ENCODE data around the gene PSTPIP1.

Gene PSTPIP1

DNA sequence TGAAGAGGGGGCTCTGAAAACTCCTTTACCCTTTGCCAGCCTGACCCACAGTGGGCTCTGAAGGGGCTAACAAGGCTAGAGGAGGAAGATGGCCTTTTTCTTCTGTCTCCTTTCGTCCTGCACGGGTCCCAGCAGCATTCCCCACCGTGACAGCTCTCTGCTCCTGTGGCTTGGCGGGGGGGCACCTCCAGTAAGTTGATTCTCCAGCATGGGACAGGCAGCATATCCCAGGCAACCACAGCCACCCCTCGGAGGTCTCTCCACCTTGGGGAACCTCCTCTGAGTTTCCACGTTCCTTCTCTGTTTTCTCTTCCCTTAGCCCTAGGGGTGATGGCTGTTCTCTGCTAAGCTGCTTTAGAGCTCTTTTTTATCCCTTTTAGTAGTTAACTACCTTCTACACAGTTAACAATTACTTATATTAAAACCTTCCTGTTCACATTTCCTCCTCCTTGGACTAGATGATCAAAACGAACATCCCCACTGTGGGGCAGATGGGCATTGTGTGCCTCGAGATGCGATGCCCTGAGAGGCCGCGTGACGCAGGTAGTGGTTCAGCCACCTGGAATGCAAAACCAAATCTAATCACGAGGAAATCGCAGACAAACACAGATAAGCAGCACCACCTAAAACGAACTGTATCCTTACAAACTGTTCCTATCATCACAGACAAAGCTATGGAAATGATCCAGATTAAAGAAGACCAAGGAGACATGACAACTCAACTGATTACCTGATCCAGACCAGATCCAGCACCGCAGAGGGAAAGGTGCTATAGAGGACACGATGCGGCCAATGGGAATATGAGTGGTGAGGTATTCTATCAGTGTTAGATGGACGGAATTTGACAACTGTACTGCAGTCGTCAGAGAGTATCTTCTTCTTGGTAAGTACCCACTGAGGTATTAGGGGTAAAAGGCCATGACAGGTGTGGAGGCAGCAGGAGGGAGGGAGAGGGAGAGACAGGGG is 48.3 kb downstream of the PSTPIP1 start:
- DNase-seq (ENCODE audit: low read depth, low spot score): no peak

GRCh38 chr15:77044228-77045042 is 49.5 kb downstream of the PSTPIP1 start:
- DNase-seq (ENCODE audit: low read depth, low spot score): no peak

GRCh38 chr15:77045985-77046384 is 51.1 kb downstream of the PSTPIP1 start:
- DNase-seq (ENCODE audit: low read depth, low spot score): no peak

DNA sequence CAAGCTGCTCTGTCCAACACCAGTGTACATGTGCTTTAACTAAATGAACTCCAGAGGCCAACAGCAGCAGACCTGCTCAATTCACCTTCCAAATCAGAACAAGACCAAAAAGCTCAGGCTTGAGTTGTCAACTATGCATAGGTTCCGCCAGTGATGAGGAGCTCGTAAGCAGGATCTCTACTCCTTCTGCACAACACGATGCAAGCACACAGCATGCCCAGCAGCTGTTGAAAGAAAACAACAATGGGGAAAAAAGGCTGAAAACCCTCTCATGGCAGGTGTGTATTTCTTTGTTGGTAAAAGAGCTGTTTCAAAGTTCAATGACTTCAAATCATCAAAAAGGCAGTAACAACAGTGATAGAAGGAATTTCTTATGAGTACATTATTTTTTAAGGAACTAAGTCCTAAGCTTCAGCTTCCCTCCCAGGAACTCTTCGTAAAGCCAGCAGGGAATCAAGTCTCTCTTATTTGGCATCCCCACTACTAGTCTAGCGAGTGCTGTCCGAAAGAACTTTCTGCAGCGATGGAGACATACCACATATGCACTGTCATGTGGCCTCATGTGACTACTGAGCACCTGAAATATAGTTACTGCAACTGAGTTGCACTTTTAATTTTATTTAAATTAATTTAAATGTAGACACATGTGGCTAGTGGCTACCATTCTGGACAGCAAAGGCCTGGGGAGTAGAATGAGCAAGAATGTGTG is 51.9 kb downstream of the PSTPIP1 start:
- no peak for DNase-seq (ENCODE audit: low read depth, low spot score)

- no peak for DNase-seq (ENCODE audit: low read depth, low spot score)
These were observed 53.4 kb downstream of the PSTPIP1 start for GRCh38 chr15:77048135-77048876.

GRCh38 chr15:77052556-77052955 is 57.6 kb downstream of the PSTPIP1 start:
- no peak for DNase-seq (ENCODE audit: low read depth, low spot score)

DNA sequence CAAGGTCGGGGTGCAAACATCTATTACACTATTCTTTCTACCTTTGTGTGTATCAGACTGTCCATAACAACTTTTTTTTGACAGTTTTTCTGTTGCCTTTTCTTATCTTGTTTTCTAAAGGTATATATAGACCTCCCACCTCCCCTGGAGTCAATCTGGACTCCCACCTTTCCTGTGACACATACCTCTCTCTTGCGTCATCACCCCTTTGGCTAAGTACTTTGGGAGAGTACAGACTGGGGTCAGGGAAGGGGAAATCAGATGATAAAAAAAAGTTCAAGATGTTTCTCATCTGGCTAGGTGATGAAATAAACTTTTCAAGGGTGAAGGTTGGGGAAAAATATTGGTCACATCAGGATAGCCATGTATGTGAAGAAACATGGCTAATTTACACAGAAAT is 58.8 kb downstream of the PSTPIP1 start:
- DNase-seq (ENCODE audit: low read depth, low spot score): no peak

GRCh38 chr15:77057072-77057471 is 62.1 kb downstream of the PSTPIP1 start:
- DNase-seq (ENCODE audit: low read depth, low spot score): no peak

DNA sequence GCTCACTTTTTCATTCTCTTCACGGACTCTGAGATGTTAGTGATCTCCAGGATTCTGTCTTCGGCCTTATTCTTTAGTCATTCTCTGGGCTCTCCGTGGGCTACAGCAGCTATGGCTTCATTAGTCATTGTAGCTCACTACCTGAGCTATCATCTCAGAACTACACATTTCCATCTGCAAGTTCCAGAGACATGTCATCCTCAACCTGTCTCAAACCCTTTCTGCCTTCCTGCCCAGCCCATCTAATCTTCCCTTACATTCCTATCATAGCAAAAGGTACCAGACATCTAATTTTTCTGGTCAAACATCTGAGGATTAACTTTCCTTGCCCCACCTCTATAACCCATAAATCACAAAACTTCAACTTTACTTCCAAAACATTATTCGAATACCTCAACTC is 62.8 kb downstream of the PSTPIP1 start:
- DNase-seq (ENCODE audit: low read depth, low spot score): no peak

GRCh38 chr15:77058468-77058867 is 63.5 kb downstream of the PSTPIP1 start:
- DNase-seq (ENCODE audit: low read depth, low spot score): no peak

DNA sequence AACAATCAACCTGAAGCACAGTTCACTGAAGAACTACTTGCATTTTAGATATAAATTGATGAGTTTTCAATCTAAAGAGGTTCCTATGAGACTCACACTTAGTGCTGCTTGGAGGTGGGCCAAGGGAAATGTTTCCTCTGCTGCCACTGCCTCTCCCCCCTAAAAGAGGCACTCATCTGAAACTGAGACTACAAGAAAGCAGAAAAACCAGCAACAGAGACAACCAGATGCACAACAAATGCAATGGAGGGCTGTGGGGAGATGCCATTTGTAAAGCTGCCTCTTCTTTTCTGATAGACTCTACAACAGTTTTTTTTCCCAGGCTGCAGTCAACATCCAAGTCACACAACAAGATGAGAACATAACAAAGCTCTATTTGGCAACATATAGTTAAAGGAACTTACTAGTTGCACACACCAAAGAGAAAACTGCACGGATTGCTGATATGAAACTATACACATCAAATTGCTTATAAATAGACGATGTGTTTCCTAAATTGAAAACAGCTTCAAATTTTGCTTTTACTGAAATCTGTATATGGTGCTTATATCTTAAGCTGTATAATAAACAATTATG is 64.9 kb downstream of the PSTPIP1 start:
- DNase-seq (ENCODE audit: low read depth, low spot score): no peak

- no peak for DNase-seq (ENCODE audit: low read depth, low spot score)
These were observed 65.6 kb downstream of the PSTPIP1 start for GRCh38 chr15:77060546-77060945.

GRCh38 chr15:77063249-77063648 is 68.3 kb downstream of the PSTPIP1 start:
- no peak for DNase-seq (ENCODE audit: low read depth, low spot score)

GRCh38 chr15:77064063-77064462 is 69.1 kb downstream of the PSTPIP1 start:
- no peak for DNase-seq (ENCODE audit: low read depth, low spot score)

DNA sequence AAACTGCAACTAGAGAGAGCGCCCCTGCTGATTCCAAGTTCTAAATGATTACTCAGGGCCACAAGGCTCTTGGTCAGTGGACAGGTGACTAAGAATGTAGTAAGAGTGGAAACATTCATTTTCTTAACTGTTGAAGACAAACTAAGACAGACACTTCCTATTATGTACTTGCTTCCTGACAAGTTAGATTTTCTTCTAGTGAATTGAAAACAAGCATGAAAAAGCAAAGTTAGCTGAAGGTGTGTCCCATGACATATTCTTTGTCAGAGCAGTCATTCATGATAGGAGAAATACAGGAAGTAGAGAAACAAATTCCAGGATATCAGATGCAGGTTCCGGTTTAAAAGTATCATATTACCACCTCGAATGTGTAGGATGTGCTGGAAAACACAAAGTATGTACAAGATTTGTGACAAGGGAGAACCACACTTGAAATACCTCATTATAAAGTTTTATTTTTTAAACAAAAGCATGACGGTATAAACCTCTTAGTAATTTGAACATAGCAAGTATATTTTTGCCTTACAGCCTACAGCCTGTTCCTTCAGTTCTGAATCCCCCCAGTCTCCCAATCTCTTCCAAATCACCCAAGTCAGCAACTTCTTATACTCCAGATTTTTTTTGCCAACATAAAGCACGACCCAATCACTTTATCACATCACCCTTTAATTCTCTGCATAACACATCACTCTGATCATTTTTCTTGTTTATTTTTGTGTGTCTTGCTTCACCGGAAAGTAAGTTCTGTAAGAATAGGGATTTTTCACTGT is 69.8 kb downstream of the PSTPIP1 start:
- DNase-seq (ENCODE audit: low read depth, low spot score): no peak

- DNase-seq (ENCODE audit: low read depth, low spot score): no peak
These were observed 72.2 kb downstream of the PSTPIP1 start for GRCh38 chr15:77066971-77067690.

DNA sequence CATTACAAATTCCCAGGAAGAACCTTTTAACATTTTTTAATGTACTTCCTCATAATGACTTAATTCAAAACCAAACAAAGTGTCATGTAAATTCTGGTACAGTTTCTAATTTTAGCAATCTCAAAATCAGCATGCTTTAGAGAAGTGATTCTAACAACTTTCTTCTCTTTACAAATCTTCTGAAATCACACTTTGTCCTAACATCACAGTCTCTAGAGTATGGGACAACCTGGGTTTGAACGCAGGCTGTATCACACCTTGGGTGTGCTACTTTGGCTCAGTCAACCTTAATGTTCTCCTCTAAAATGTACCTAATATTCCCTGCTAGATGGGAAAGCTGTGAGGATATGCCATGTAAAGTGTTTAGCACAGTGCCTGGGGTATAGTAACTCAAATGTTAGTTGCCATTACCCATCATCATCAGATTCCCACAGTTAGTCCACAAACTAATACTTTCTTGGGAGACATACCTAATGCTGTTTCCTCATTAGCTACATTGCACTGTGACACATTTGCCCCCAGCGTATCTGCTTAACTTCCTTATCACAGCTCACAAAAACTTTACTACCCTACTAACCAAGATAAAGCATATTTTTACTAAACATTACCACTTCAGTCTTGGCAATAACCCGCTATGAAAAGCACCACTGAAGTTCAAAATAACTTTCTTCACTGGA is 72.9 kb downstream of the PSTPIP1 start:
- no peak for DNase-seq (ENCODE audit: low read depth, low spot score)

DNA sequence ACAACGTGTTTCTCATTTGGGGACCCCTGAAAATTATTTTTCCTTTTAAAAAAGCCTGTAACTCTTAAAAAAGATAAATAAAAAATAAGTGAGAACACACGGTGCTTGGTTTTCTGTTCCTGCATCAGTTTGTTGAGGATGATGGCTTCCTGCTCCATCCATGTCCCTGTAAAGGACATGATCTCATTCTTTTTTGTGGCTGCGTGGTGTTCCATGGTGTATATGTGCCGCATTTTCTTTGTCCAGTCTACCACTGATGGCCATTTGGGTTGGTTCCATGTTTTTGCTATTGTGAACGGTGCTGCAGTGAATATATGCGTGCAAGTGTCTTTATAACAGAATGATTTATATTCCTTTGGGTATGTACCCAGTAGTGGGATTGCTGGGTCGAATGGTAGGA is 73.7 kb downstream of the PSTPIP1 start:
- DNase-seq (ENCODE audit: low read depth, low spot score): no peak
